Activated CD8-positive, alpha-beta memory T cell treated with anti-CD3 and anti-CD28 coated beads, Interleukin-2, amount 50 U/mL, for 1 hour (primary cell): Measurements from ENCODE around the gene GPC6.

Source experiments
- DNase-seq: peaks from one replicate; pipeline ENCODE4 v3.0.0-alpha.2; 2020; ENCODE audit errors: extremely low read depth

Gene GPC6

DNA sequence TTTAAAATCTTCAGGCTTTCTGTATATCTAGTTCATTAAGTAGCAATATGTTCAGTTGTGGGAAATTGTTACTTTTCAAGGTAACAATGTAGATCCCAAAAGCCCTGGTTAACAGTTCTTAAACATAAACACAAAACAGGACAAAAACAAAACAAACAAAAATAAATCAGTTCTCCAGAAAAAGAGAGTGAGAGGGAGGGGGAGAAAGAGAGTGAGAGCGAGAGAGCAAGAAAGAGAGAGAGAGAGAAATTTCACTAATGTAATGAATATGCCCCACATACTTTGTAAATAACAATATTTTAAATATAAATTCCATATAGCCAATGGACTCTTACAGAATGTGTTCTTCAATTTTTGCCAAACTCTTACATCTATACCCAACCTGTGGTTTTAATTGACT, 275.5 kb downstream of the GPC6 start:
- DNase-seq: no peak

DNA sequence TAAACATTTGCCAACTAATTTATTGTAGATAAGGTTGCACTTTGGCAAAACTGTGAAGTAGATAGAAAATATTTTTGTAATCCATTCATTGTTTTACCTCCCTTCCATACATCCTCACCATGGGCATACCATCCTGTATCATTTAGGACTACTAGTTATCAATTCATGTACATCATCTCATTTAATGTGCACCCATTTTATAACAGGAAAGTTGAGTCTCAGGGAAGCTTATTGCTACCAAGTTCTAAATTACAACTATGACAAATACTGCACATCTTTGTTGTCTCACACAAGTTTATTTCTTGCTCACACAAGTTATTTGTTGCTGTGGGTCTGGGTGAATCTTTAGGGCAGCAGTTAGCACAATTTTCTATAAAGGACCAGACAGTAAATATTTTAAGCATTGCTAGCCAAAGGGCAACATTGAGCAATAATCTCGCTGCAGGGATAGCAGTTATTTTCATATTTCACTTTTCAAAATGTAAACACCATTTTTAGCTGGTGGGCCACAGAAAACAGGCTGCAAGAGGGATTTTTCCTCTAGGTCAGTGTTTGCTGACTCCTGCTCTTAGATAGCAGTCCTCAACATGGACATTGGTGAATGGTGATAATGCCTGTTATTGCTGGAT, 276.5 kb downstream of the GPC6 start:
- no peak for DNase-seq

DNA sequence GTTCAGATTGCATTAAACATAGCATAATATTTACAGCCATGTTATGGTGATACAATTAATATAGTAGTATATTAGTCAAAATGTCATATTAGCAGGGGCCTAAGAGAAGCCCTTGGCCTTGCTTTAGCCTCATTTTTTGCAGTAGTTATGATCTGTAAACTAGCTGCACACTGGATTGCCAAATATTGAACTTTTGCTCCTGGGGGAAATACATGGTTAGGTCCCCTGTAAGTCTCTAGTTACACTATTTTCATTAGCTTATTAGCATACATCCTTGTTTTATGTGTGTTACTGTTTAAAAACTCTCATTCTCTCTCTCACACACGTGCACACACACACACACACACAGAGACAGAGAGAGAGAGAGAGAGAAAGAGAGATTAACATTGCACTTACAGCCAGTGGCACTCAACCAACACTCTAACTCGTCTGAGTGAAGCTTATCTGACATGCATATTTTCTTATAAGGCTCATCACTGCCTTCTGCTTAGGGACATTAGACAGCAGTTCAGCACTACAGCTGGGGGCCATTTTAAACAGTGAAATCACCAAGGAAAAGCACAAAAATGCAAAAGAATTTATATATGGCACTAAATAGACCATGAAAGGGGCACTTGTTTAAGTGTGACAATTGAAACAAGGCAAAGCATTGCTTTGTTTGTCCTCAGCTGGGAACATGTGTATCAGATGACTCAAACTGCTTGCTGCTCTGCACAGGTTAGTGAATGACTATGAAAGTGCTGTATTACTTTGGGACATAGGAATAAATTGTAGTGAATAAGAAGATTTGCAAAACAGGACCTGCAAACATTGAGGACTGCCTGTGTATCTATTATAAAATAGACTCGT, 278.7 kb downstream of the GPC6 start:
- DNase-seq: no peak

DNA sequence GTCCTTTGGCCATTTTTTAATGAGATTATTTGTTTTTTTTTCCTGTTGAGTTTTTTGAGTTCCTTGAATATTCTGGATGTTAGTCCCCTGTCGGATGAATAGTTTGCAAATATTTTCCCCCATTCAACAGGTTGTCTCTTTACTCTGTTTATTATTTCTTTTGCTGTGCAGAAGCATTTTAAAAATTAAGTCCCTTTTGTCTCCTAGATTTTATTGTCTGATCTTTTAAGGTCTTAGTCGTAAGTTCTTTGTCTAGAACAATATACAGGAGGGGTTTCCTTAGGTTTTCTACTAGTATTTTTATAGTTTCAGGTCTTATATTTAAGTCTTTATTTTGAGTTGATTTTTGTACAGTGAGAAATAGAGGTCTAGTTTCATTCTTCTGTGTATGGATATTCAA, 284.4 kb downstream of the GPC6 start:
- no peak for DNase-seq

DNA sequence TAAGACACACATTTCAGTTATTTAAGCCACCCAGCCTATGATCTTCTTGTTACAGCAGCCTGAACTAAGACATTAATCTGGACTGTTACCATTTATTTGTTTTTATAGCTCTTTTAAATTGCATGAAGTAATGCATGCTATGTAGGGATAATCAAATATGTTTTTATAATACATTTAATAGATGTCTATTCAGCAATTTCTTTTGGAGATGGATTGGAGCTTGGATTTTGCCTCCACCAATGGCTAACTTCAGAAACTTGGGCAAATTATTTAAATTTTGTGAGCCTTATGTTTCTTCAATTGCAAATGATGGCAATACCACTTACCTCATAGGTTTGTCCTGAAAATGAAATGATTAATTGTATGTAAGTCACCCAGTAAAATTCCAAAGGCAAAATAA, 288.7 kb downstream of the GPC6 start:
- no peak for DNase-seq

DNA sequence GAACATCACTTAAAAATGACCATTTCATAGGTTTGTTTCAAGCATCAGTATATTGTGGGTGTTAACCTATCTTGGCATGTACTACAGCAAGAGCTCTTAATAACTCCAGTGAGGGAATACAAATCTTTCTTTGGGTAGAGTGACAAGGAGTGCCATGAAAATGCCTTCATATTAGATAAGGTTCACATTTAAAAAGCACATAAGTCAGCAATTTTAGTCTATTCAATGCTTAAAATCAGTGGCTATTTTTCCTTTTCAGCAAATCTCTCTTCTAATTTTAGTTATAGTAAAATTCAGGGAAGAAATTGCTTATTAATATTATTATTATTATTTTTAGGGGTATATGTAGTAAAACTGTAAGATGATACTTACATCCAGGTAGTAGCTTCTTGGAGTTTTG, 291.1 kb downstream of the GPC6 start:
- DNase-seq: no peak

DNA sequence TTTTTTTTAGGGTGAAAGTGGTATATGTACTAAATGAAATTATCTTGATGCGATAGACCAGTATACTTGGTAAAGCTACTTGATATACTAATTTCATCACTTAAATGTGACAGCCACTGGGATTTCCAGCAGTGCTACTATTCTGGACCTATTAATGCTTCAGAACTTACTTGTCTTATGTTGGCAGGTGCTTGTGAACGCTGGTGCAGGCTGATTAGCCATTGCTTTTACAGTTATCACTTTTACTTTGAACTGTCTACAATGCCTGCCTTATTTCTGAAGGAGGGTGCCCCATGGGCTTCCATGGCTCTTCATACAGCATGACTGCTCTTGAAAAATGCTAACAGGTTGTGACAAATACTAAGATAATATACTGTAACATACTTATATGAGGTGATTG, 294.7 kb downstream of the GPC6 start:
- DNase-seq: no peak

DNA sequence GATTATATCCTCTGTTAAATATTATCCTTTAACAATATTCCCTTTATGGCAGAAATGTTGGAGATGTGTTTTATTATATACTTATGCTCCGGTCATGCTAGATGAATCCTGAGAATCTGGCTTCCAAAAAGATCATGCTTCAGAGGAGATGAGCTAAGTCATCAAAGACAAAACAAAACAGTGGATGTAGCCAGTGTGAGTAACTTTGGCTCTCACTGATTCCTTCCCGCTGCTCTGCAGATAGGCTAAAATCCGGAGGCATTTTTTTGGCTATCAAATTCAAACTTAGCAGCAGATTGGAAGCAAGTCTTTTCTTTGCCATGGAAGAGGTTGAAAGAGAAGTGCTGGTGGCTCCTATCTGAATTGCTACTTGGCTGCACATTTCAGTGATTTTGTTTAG, 295.9 kb downstream of the GPC6 start:
- no peak for DNase-seq

DNA sequence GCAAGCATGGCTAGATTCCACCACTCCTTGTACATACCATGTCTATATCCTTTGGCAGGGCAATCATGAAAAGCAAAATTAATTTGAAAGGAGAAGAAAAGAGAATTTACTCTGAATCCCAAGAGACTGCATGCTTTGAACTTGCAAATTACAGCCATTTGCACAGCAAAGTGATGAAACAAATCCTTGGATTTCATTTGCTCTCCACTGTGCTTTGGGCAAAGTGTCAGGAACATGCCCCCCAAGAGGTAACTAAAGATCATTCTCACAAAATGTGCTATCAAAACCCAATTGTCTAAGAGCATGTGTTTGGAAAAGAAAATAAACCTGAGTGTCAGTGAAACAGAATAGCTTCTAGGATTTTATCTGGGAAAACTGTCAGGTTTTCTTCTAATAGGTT, 298.5 kb downstream of the GPC6 start:
- no peak for DNase-seq

DNA sequence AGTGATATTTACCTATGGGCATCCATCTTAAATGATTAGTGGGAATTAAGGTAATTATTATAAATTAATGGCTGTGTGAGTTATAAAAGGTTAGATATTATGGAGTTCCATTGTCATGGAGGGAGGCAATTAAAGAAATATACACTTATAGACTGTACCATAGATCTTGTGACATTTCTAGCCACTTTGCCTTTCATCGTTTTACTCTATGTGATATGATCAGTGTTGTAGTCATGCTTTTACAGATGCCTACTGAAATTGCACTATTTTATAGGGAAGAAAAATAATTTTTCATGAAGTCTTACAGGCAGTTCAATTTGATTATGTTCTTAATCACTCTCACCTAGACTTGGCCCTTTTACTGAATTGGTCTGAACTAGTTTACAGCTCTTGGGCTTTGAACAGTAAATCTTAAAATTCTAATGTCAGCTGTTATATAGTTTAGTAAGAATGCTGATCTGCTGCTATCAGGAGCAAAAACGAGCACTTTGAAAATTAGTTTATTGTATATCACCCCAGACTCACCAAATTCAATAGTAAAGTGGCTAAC, 301.2 kb downstream of the GPC6 start:
- DNase-seq: no peak

DNA sequence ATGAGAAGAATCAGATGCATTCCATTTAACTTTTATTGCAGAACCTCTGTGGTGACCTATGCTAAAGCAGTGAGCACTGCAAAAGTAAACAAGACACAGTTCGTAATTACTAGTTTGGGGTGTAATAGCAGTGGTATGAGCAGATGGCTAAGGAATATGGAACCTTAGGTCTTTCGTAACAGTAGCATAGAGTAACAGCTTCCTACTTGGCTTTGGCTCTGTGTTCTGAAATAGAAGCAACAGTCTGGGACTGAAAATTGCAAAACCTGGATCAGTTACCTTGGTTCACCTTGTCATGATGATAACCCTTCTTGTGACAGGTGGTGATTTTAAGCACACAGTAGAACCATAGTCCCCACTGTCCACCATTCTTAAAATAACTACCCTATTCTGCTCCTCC, 303.4 kb downstream of the GPC6 start:
- DNase-seq: no peak

DNA sequence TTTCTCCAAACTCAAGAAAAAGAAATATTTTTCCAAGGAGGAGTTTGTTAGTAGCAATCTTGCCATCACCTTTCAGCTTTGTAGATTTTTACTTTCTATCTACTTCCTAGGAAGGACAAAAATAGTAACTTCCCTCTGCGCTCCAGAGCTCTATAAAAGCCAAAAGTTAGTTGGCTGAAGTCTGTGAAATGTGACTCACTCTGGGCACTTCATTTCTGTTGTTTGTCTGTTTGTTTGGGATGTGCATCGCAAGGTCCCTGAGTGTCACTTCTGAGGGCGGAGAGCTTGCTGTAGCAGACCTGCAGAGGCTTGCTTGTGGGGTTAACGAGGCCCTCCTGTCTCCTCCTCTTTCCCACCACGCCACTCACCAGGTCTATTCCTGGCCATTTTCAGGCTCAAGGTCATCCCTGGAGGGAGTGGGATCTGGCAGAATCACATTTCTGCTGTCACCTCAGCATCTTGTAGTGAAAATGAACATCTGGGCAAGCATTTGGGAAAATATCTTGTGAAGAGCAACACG, 307.6 kb downstream of the GPC6 start:
- DNase-seq: no peak

DNA sequence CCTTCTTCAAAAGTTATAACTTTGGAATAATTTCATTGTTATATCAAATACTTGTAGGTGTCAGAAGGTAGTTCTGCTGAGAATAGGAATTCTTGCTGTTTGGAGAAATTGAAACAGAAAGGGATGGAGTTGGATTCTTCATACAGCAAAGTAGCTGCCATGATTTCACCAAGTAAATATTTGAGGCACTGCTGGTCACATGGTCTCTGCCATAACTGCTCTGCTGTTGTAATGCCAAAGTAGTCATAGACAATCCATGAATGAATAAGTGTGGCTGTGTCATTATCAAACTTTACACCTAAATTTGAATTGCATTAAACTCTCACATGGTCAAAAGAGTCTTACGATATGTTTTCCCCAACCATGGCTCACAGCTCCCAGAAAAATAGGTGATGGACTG, 308.6 kb downstream of the GPC6 start:
- no peak for DNase-seq

DNA sequence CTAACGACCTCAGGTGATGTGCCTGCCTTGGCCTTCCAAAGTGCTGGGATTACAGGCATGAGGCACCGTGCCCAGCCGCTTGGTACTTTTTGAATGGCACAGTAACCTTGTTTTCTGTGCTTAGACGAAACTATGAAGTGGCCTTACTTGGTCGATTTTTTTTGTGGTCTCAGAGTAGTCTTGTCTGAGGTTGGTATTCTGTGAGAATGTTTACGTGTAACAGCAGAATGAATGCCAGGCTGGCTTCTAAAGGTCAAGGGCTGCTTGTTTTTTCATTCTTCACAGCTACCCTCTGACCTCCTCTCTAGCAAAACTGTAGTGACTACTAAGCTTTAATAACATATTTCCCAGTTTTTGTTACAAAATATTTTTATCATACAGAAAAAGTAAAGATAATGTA, 313.3 kb downstream of the GPC6 start:
- DNase-seq: no peak

DNA sequence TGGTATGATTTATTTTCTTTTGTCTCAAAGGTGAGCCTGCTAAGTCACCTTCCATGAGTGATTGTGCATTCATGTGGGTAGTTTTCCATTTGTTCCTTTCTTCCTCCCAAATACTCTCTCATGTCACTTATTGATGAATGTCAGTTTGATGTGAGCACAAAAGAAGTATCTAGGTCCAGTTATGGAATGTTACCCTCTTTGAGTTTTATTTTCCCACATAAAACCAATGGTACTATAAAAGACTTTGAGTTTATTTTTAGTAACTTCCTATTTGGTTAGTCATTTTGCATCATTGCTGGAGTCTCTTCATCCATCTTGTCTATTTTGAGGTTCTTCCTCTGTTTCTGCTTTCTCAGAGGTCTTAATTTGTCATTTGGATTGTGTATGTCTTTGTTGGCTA, 321.3 kb downstream of the GPC6 start:
- DNase-seq: no peak

DNA sequence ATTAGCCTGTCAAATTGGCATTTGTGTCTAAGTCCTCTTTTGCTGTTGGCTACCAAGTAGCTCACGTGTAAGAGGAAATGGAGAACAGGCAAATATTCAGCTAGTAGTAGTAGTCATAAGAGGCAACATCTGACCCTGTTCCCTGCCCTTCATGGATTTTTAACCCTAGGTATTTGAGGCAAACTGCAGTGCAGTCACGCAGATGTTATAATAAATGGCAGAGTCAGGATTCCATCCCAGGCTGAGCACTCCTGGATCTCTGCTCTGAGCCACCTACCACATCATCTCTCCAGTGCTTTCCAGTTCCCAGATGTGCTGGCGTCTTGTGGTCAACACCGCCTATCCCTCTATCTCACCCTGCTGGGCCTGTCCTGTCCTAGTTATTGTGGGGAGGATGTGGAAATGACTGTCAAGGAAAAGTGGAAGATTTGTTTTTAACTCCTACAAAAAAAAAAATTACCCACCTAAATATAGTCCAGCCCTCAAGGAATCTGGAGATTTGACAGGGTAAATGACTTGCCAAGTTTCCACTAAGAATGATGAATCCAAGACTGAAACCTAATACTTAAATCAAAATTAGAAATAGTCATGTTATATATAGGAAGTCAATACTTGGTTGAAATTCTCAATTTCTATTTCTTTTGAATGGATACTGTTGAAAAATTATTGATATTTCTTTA, 322.9 kb downstream of the GPC6 start:
- no peak for DNase-seq

DNA sequence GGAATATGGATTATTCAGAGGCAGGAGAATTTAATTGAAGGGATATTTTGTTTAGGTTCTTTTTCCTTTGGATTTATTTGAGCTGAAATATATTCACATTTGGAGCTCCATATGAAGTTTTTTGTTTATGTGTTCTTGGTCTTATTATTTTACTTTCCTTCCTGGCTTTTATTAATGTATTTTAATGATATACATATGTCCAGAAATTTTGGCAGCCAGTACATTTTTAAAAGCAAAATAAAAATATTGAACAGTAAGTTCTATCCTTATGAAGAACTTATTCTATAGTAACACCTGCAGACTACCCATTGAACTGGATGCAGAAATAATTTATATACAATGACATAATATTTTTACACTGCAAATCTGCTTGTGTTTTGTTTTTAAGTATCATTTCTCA, 323.6 kb downstream of the GPC6 start:
- DNase-seq: no peak

DNA sequence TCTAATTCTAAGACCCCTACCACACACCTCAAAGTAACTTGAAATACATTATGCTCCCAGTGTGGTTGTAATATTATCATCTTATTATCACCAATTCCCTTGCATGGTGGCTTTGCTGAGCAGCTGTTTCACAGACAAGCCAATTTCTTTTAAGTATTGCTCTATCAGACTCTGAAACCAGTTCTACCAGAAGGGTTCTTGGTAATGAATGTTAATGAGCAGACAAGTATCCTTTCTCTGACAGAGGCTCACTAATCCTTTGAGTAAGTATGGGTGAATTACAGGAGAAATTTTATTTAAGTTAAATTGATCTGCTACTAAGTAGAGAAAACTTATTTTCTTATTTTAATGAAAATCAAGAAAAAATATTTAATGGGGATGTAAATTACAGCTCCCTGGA, 326.0 kb downstream of the GPC6 start:
- DNase-seq: no peak

DNA sequence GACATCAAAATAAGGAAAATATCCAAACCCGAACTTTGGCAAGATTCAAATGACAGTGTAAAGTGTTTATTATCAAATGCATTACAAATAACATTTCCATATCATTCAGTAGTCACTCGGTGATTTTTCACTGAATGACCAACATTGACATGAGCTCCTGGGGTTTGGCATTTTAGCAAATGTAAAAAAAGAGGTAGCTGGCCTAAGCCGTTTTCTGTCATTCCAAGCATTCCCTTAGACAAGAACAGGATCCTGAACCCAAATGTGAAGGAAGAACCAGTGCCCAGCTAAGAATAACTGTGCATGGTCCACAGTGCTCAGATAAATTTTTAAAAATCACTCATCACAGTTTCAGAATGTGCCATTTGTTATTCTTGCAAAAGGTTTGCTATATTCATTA, 327.9 kb downstream of the GPC6 start:
- DNase-seq: no peak

DNA sequence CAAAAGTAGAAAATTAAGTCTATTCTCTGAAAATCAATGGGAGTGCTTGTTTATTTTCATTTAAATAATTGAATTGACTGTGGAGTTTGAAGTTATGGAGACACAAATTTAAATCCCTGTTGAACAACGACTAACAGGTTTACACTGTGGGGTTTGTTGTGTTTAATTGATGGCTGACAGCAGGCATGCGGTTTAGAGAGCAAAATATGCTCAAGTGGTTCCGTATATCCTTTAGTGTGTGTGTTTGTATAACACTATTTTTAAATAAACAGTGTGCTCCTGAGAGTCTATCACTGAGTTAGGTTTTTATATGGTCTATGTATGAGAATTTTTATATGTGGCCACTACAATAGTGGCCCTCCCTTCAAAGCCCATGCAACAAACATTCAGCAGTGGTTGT, 332.0 kb downstream of the GPC6 start:
- DNase-seq: no peak

DNA sequence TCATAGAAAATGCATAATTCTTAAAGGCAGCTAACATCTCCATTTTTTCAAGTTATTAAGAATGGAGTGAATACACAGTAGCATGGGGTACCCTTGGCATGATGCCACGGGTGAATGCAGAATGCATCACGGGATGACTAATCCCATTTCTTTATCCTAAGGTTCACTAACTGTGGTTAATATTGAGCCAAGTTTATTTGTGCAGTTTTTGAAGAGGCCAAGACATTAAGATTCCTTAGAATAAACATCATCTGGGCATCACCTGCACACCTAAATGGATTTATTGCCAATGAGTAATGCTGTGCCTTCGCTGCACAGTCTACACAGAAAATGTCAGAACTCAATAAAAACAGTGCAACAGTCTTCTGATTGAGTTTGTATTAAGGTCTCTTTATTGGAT, 333.1 kb downstream of the GPC6 start:
- DNase-seq: no peak

DNA sequence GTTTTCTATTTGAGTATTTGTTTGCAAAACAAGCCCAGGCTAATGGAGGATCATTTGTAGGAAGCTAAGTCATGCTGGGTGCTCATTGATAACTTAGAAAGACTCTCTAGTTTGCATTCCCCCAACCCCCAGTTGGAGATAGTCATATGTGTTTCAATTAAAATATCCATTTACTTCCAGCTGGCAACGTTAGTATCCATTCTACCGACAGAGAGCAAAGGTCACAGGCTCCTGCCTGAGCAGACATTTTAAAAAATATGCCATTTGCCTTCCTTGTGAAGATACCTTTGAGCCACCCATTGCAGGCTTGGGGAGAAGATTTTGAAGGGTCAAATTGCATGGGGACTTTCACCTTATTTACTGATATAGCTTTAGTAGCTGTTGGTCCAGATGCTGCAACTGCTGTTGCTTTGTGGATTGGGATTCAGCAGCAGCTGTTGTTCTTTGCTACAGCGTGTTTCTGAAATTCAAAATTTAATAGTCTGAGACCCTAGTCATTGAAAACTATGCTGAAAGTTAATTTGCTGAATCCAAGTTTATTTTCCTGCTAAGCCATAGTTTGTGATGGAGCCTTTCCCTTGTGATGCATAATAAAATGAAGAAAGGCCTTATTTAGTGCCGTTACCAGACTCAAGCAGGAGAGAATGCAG, 335.1 kb downstream of the GPC6 start:
- no peak for DNase-seq
